ENCODE results near the gene FSIP2. TPM values are rescaled to one million over a fixed set of nuclear protein-coding genes. Genes with fewer than 3 reads are reported as not detected.
A peak's percentile ranks its signal among the peaks of the same experiment; 100 is the strongest.

Gene FSIP2
- total RNA-seq, 1 donor from 2014 or later: 12.7 TPM

- H3K27me3 ChIP-seq: no peaks in the 10 kb centered on the region
- no peak overlapping the region for H2AFZ ChIP-seq (replicated peaks)
- H3K9ac ChIP-seq: no peak overlapping the region
- peak; percentile 41 for DNase-seq (ENCODE audit: low spot score)
- H3K36me3 Mint-ChIP-seq: peaks cover 2% of the 10 kb centered on the region
- no peaks in the 10 kb centered on the region for H3K9me3 ChIP-seq (ENCODE audit: low read depth)
- H4K20me1 ChIP-seq (ENCODE audit: low read depth): no peaks in the 10 kb centered on the region
- no peak overlapping the region for H3K27ac Mint-ChIP-seq
- peaks cover 2% of the 10 kb centered on the region for H3K27me3 Mint-ChIP-seq (ENCODE audit: insufficient read depth, low read depth)
- H3K36me3 ChIP-seq: no peaks in the 10 kb centered on the region
- H3K4me3 Mint-ChIP-seq: no peak overlapping the region
- H3K4me2 ChIP-seq: no peak overlapping the region
- no peaks in the 10 kb centered on the region for H3F3A ChIP-seq (ENCODE audit: low read depth)
- H3K4me1 ChIP-seq: no peaks in the 10 kb centered on the region
- no peak overlapping the region for H3K4me3 ChIP-seq
- TF ChIP-seq EZH2 (IDR thresholded peaks at IDR 0.05) (no peak), CTCF (IDR thresholded peaks at IDR 0.05) (no peak), EZH2phosphoT487 (IDR thresholded peaks at IDR 0.05) (no peak)
- no peaks in the 10 kb centered on the region for H3K4me1 Mint-ChIP-seq
- H3K9me3 Mint-ChIP-seq: peaks cover 10% of the 10 kb centered on the region
- H3K79me2 ChIP-seq (ENCODE audit: low read depth): no peaks in the 10 kb centered on the region
- H3K27ac ChIP-seq: no peak overlapping the region
Observed at GRCh38 chr2:185811580-185811979, 73.0 kb downstream of the FSIP2 start.

GRCh38 chr2:185813707-185814106, 75.1 kb downstream of the FSIP2 start:
- no peak for DNase-seq (ENCODE audit: low spot score)
- Histone ChIP-seq H3K4me3 (no peak overlapping the region), H3K9ac (no peak overlapping the region), H3K36me3 (no peaks in the 10 kb centered on the region), H3K27me3 (no peaks in the 10 kb centered on the region), H3K79me2 (ENCODE audit: low read depth) (no peaks in the 10 kb centered on the region), H3K27ac (no peak overlapping the region), H3K9me3 (ENCODE audit: low read depth) (peaks cover 5% of the 10 kb centered on the region), H2AFZ (replicated peaks) (no peak overlapping the region), H4K20me1 (ENCODE audit: low read depth) (no peaks in the 10 kb centered on the region), H3K4me2 (no peak overlapping the region), H3K4me1 (no peaks in the 10 kb centered on the region), H3F3A (ENCODE audit: low read depth) (no peaks in the 10 kb centered on the region)
- peaks cover 2% of the 10 kb centered on the region for H3K36me3 Mint-ChIP-seq
- no peak overlapping the region for H3K27ac Mint-ChIP-seq
- H3K27me3 Mint-ChIP-seq (ENCODE audit: insufficient read depth, low read depth): peaks cover 2% of the 10 kb centered on the region
- TF ChIP-seq EZH2 (IDR thresholded peaks at IDR 0.05) (no peak), CTCF (IDR thresholded peaks at IDR 0.05) (no peak), EZH2phosphoT487 (IDR thresholded peaks at IDR 0.05) (no peak)
- H3K9me3 Mint-ChIP-seq: peaks cover 23% of the 10 kb centered on the region
- H3K4me3 Mint-ChIP-seq: no peak overlapping the region
- no peaks in the 10 kb centered on the region for H3K4me1 Mint-ChIP-seq

GRCh38 chr2:185817991-185818390, 79.4 kb downstream of the FSIP2 start:
- Histone ChIP-seq H3K4me2 (no peak overlapping the region), H3K27me3 (no peaks in the 10 kb centered on the region), H3K36me3 (no peaks in the 10 kb centered on the region), H4K20me1 (ENCODE audit: low read depth) (no peaks in the 10 kb centered on the region), H3K4me1 (no peaks in the 10 kb centered on the region), H3F3A (ENCODE audit: low read depth) (no peaks in the 10 kb centered on the region), H3K4me3 (no peak overlapping the region), H2AFZ (replicated peaks) (no peak overlapping the region), H3K9me3 (ENCODE audit: low read depth) (peaks cover 5% of the 10 kb centered on the region), H3K27ac (no peak overlapping the region), H3K79me2 (ENCODE audit: low read depth) (no peaks in the 10 kb centered on the region), H3K9ac (no peak overlapping the region)
- no peaks in the 10 kb centered on the region for H3K36me3 Mint-ChIP-seq
- no peak for DNase-seq (ENCODE audit: low spot score)
- peaks cover 15% of the 10 kb centered on the region for H3K9me3 Mint-ChIP-seq
- H3K27me3 Mint-ChIP-seq (ENCODE audit: insufficient read depth, low read depth): no peaks in the 10 kb centered on the region
- no peak overlapping the region for H3K4me3 Mint-ChIP-seq
- H3K4me1 Mint-ChIP-seq: no peaks in the 10 kb centered on the region
- no peak overlapping the region for H3K27ac Mint-ChIP-seq
- TF ChIP-seq EZH2 (IDR thresholded peaks at IDR 0.05) (no peak), CTCF (IDR thresholded peaks at IDR 0.05) (no peak), EZH2phosphoT487 (IDR thresholded peaks at IDR 0.05) (no peak)
